K562 (cell line): Measurements from ENCODE around the gene LRRC27. TPM values are rescaled to one million over a fixed set of nuclear protein-coding genes. Genes with fewer than 3 reads are reported as not detected.

ENCODE experiments used
- ATAC-seq: fragments of 200-7000 bp; cut with Tn5 transposase; 3 replicates; pipeline ENCODE4 v1.9.1; 2020; ENCODE audit warnings: moderate library complexity
- BruUV-seq: library from RNA; stranded (reverse); fragments of 400-500 nt; replicated peaks from 2 replicates; lab custom pipeline; 2021; lab: Mats Ljungman, UMichigan
- CTCF ChIA-PET: fragments of 300-600 bp; formaldehyde crosslinking; extraction: SDS; loops from one replicate; lab custom pipeline; 2021; ENCODE audit warnings: low intra/inter-chr PET ratio; lab: Yijun Ruan, JAX
- POLR2A ChIA-PET: fragments of 300-600, 350-650 bp; sonication (Branson Sonifier 250); formaldehyde crosslinking; extraction: SDS; loops from one replicate; lab custom pipeline; 2021; ENCODE audit warnings: antibody characterized with exemption, inconsistent platforms; lab: Yijun Ruan, JAX
- DNase-seq, 4 experiments: peaks; one replicate each; pipeline versions ENCODE4 v3.0.0 to v3.0.0-alpha.2; 2011 to 2018; ENCODE audit warnings: low spot score in 3 of 4, mixed read lengths in 3 of 4; ENCODE audit errors: extremely low read depth in 1 of 4
- FAIRE-seq: peaks from 2 replicates; lab custom pipeline; 2011; peaks lifted over from hg19 to GRCh38; lab: Jason Lieb, UNC
- H2AFZ ChIP-seq: 2 replicates; pipeline ENCODE4 v1.6.0; 2011; ENCODE audit warnings: low read depth, low read length, control low read depth, inconsistent platforms
- H3K27ac ChIP-seq: fragments of 200-600 bp; 3 replicates; pipeline ENCODE4 v1.8.0; 2011; ENCODE audit warnings: low read depth, mild to moderate bottlenecking, control low read depth, inconsistent platforms, low read length, moderate library complexity, mixed read lengths; ENCODE audit errors: extremely low read depth
- H3K27me3 ChIP-seq, 2 experiments: fragments of 300-600 bp in 1 of 2; 2 replicates in 1 of 2; 3 replicates in 1 of 2; pipeline versions ENCODE4 v1.6.0 to v1.8.0; 2011; ENCODE audit warnings: inconsistent platforms in 2 of 2, low read length in 2 of 2, mild to moderate bottlenecking in 1 of 2, mixed read lengths in 1 of 2, moderate library complexity in 1 of 2; ENCODE audit not compliant: control insufficient read depth in 2 of 2, insufficient read depth in 2 of 2
- H3K36me3 ChIP-seq: fragments of 300-600 bp; 3 replicates; pipeline ENCODE4 v1.8.0; 2011; ENCODE audit warnings: mild to moderate bottlenecking, low read length, inconsistent platforms; ENCODE audit not compliant: control insufficient read depth, insufficient read depth
- H3K4me1 ChIP-seq, 2 experiments: fragments of 200-600 bp in 1 of 2; replicated peaks in 1 of 2; 2 replicates in 1 of 2; 3 replicates in 1 of 2; pipeline versions ENCODE4 v1.5.1 to v1.8.0; 2011; ENCODE audit warnings: inconsistent platforms in 2 of 2, low read length in 2 of 2, mild to moderate bottlenecking in 1 of 2, mixed read lengths in 1 of 2, moderate library complexity in 1 of 2; ENCODE audit not compliant: control insufficient read depth in 2 of 2, insufficient read depth in 2 of 2
- H3K4me2 ChIP-seq: 2 replicates; pipeline ENCODE4 v1.6.1; 2011; ENCODE audit warnings: low read length, control low read depth, inconsistent platforms, mixed read lengths; ENCODE audit not compliant: insufficient read depth
- H3K4me3 ChIP-seq: fragments of 200-600 bp; sonication (generic), shearing (Covaris generic); 2 replicates; pipeline ENCODE4 v1.5.1; 2016; ENCODE audit warnings: control low read depth, inconsistent platforms
- H3K79me2 ChIP-seq: fragments of 200-600 bp; 3 replicates; pipeline ENCODE4 v1.8.0; 2011; ENCODE audit warnings: low read length, inconsistent platforms; ENCODE audit not compliant: control insufficient read depth, insufficient read depth
- H3K9ac ChIP-seq, 2 experiments: 2 replicates each; pipeline versions ENCODE4 v1.6.0 to v1.6.1; 2011; ENCODE audit warnings: low read depth in 2 of 2, low read length in 2 of 2, control low read depth in 1 of 2, inconsistent platforms in 1 of 2, mild to moderate bottlenecking in 1 of 2, mixed read lengths in 1 of 2; ENCODE audit not compliant: insufficient read depth in 1 of 2
- H3K9me1 ChIP-seq: one replicate; pipeline ENCODE4 v1.6.0; 2011; ENCODE audit warnings: inconsistent platforms, mild to moderate bottlenecking, low read length, moderate library complexity; ENCODE audit not compliant: control insufficient read depth, insufficient read depth
- H3K9me3 ChIP-seq: replicated peaks from 2 replicates; pipeline ENCODE4 v1.5.1; 2011; ENCODE audit warnings: low read depth, low read length, inconsistent platforms; ENCODE audit not compliant: control insufficient read depth, insufficient read depth
- H4K20me1 ChIP-seq: replicated peaks from 2 replicates; pipeline ENCODE4 v1.6.1; 2011; ENCODE audit warnings: low read length, inconsistent platforms, mixed read lengths; ENCODE audit not compliant: control insufficient read depth, insufficient read depth
- C11orf30 ChIP-seq: fragments of 450-650 bp; IDR thresholded peaks from 2 replicates; pipeline ENCODE4 v1.6.1; 2016; ENCODE audit warnings: low read depth, mild to moderate bottlenecking
- RAD21 ChIP-seq, 2 experiments: fragments of 250-450 bp in 1 of 2; fragments of 450-650 bp in 1 of 2; sonication (Bioruptor Pico) in 1 of 2; formaldehyde crosslinking in 1 of 2; IDR thresholded peaks in 1 of 2; conservative IDR thresholded peaks in 1 of 2; 2 replicates each; pipeline versions ENCODE4 v1.4.0 to v1.8.0; 2020 to 2022; ENCODE audit warnings: mild to moderate bottlenecking in 2 of 2, moderate library complexity in 1 of 2
- SIN3B ChIP-seq: fragments of 450-650 bp; IDR thresholded peaks from 2 replicates; pipeline ENCODE4 v1.6.1; 2017; ENCODE audit warnings: low read depth, mild to moderate bottlenecking, moderate library complexity
- SRSF7 ChIP-seq: fragments of 200-400 bp; formaldehyde crosslinking; optimal IDR thresholded peaks from 2 replicates; pipeline ENCODE3; 2017; ENCODE audit warnings: mild to moderate bottlenecking, low read depth, low read length
- TBP ChIP-seq: optimal IDR thresholded peaks from 2 replicates; pipeline ENCODE3; 2011; ENCODE audit warnings: low read depth, low read length, improper control_type of control experiment
- TCF7 ChIP-seq: sonication (generic); IDR thresholded peaks from 2 replicates; pipeline ENCODE4 v1.6.1; 2016; ENCODE audit warnings: antibody characterized with exemption, borderline replicate concordance
- ZC3H4 ChIP-seq: sonication (generic); formaldehyde crosslinking; IDR thresholded peaks from 2 replicates; pipeline ENCODE4 v1.9.0; 2021; ENCODE audit warnings: missing genetic modification reagents, borderline replicate concordance
- ZKSCAN3 ChIP-seq: fragments of 250-450 bp; sonication (Bioruptor Pico); IDR thresholded peaks from 2 replicates; pipeline ENCODE4 v1.4.0; 2020
- ZNF134 ChIP-seq: fragments of 250-450 bp; sonication (Bioruptor Pico); conservative IDR thresholded peaks from 2 replicates; pipeline ENCODE4 v1.4.0; 2020
- ZNF507 ChIP-seq: conservative IDR thresholded peaks from 2 replicates; pipeline ENCODE4 v1.6.1; 2017; ENCODE audit warnings: missing genetic modification characterization, missing compliant biosample characterization
- WGBS: fragments of 100-300 bp; shearing (Covaris generic); methylation state at CpG from one replicate; pipeline ENCODE4 v1.1.6; 2016; ENCODE audit warnings: low coverage, mixed read lengths; ENCODE audit not compliant: insufficient coverage; ENCODE audit errors: missing lambda C conversion rate; 5-methylcytosine and 5-hydroxymethylcytosine counted together
- in situ Hi-C: fragments of 300-500 bp; cut with MboI; formaldehyde crosslinking; loops from 4 replicates; pipeline ENCODE4 v1.15.0; 2018; ENCODE audit warnings: inconsistent platforms, mixed read lengths
- intact Hi-C: fragments of 100-400 bp; cut with micrococcal nuclease; formaldehyde crosslinking; loops from 2 replicates; pipeline ENCODE4 v1.14.2; 2022
- polyA plus RNA-seq, 8 experiments: library from polyadenylated mRNA; depleted of rRNA in 4 of 8; stranded (reverse) in 5 of 8; unstranded in 3 of 8; fragments of >200 nt; fragmentation: Nextera tagmentation in 2 of 8; fragmentation: Illumina TruSeq in 1 of 8; extraction: Ambion mirVana in 2 of 8; extraction: Trizol in 1 of 8; gene quantifications; 2 replicates each; pipeline versions ENCODE4 v1.2.1 to v1.2.3, GENCODE V29; 2011 to 2014; ENCODE audit warnings: inconsistent platforms in 1 of 8, missing spikeins in 1 of 8
- total RNA-seq, 7 experiments: library from RNA; depleted of rRNA in 6 of 7; stranded (reverse); fragments of >200 nt in 6 of 7; fragmentation: Illumina TruSeq in 2 of 7; extraction: Trizol in 2 of 7; gene quantifications; 2 replicates each; pipeline versions ENCODE4 v1.2.1 to v1.2.3, GENCODE V29; 2011 to 2021; ENCODE audit warnings: low replicate concordance in 1 of 7
- TF ChIP-seq, protein P1 (sequence below): sonication (generic); formaldehyde crosslinking; IDR thresholded peaks from 2 replicates; pipeline ENCODE4 v1.4.0; 2020; ENCODE audit warnings: mild to moderate bottlenecking, missing genetic modification reagents
- TF ChIP-seq, protein P2 (sequence below): fragments of 450-650 bp; formaldehyde crosslinking; IDR thresholded peaks from 2 replicates; pipeline ENCODE4 v1.4.0; 2020; ENCODE audit warnings: mild to moderate bottlenecking, moderate library complexity
- TF ChIP-seq, protein P3 (sequence below): IDR thresholded peaks from 3 replicates; pipeline ENCODE4 v1.6.1; 2011; ENCODE audit warnings: borderline replicate concordance, mild to moderate bottlenecking; ENCODE audit not compliant: insufficient read length, insufficient read depth
- TF ChIP-seq, protein P4 (sequence below): fragments of 450-650 bp; formaldehyde crosslinking; IDR thresholded peaks from 2 replicates; pipeline ENCODE4 v1.4.0; 2022; ENCODE audit warnings: missing genetic modification characterization
- TF ChIP-seq, protein P5 (sequence below): sonication (generic); formaldehyde crosslinking; IDR thresholded peaks from 2 replicates; pipeline ENCODE4 v1.8.1; 2023; ENCODE audit warnings: mild to moderate bottlenecking, missing genetic modification reagents, moderate library complexity

LRRC27 gene
- total and polyA plus RNA-seq, 9 of the 15 experiments (the other 6 are each of a cell fraction or from before 2014, with no cell fraction given): 0.10 to 2.7 (median 1.4) TPM

DNA sequence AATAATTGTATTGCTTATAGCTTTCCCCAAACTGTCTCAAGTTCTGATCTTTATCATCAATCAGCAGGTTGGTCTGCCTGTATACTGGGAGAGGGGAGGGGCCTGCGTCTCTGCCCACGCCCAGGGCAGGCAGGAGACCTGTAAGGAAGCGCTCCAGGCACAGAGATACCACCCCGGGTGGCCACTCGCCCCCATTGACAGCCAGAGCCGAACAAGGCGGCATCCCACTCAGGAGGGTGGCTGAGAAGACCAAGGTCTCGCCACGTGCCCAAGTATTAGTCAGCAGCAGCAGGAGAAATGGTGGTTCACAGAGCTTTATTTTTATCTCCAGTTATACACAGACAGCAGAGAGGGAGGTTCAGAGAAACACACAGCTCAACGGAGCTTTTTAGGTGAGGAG, 31.4 kb upstream of the LRRC27 start:
- H3K4me1 ChIP-seq: peaks cover 0 to 20% of the 10 kb centered on the region in 2 experiments; a peak in 2 of 5 replicates
- CTCF ChIA-PET: no interaction called here
- no peaks in the 10 kb centered on the region for H3K36me3 ChIP-seq
- 3% methylated on average over 10 of the region's 10 CpGs for WGBS
- no peak overlapping the region for H3K27ac ChIP-seq
- FAIRE-seq: no peak
- no peak overlapping the region for H3K4me2 ChIP-seq
- no peak overlapping the region for H3K4me3 ChIP-seq
- intact Hi-C loops (no loop called here), in situ Hi-C loops (no loop called here)
- DNase-seq: peak in 2 of 4 experiments; percentile 21 to 29
- H3K9ac ChIP-seq: no peak overlapping the region
- H3K27me3 ChIP-seq: peaks cover 41 to 89% of the 10 kb centered on the region in 2 experiments
- no peak for ATAC-seq
- no peak for TF ChIP-seq ZC3H4 (CRISPR knock-in tag)
- TF ChIP-seq ZNF507 (tag): no peak
- TF ChIP-seq, protein P1, sequence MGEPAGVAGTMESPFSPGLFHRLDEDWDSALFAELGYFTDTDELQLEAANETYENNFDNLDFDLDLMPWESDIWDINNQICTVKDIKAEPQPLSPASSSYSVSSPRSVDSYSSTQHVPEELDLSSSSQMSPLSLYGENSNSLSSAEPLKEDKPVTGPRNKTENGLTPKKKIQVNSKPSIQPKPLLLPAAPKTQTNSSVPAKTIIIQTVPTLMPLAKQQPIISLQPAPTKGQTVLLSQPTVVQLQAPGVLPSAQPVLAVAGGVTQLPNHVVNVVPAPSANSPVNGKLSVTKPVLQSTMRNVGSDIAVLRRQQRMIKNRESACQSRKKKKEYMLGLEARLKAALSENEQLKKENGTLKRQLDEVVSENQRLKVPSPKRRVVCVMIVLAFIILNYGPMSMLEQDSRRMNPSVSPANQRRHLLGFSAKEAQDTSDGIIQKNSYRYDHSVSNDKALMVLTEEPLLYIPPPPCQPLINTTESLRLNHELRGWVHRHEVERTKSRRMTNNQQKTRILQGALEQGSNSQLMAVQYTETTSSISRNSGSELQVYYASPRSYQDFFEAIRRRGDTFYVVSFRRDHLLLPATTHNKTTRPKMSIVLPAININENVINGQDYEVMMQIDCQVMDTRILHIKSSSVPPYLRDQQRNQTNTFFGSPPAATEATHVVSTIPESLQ (CRISPR knock-in tag): no peak
- no peak for TF ChIP-seq SIN3B
- TF ChIP-seq, protein P2, sequence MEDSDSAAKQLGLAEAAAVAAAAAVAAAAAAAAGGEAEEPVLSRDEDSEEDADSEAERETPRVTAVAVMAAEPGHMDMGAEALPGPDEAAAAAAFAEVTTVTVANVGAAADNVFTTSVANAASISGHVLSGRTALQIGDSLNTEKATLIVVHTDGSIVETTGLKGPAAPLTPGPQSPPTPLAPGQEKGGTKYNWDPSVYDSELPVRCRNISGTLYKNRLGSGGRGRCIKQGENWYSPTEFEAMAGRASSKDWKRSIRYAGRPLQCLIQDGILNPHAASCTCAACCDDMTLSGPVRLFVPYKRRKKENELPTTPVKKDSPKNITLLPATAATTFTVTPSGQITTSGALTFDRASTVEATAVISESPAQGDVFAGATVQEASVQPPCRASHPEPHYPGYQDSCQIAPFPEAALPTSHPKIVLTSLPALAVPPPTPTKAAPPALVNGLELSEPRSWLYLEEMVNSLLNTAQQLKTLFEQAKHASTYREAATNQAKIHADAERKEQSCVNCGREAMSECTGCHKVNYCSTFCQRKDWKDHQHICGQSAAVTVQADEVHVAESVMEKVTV (CRISPR knock-in tag): no peak
- TF ChIP-seq TCF7: no peak
- TF ChIP-seq, protein P3, sequence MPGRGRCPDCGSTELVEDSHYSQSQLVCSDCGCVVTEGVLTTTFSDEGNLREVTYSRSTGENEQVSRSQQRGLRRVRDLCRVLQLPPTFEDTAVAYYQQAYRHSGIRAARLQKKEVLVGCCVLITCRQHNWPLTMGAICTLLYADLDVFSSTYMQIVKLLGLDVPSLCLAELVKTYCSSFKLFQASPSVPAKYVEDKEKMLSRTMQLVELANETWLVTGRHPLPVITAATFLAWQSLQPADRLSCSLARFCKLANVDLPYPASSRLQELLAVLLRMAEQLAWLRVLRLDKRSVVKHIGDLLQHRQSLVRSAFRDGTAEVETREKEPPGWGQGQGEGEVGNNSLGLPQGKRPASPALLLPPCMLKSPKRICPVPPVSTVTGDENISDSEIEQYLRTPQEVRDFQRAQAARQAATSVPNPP: no peak
- no peak for TF ChIP-seq TBP
- no peak for TF ChIP-seq ZKSCAN3
- TF ChIP-seq, protein P4, sequence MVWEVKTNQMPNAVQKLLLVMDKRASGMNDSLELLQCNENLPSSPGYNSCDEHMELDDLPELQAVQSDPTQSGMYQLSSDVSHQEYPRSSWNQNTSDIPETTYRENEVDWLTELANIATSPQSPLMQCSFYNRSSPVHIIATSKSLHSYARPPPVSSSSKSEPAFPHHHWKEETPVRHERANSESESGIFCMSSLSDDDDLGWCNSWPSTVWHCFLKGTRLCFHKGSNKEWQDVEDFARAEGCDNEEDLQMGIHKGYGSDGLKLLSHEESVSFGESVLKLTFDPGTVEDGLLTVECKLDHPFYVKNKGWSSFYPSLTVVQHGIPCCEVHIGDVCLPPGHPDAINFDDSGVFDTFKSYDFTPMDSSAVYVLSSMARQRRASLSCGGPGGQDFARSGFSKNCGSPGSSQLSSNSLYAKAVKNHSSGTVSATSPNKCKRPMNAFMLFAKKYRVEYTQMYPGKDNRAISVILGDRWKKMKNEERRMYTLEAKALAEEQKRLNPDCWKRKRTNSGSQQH (CRISPR knock-in tag): no peak
- TF ChIP-seq, protein P5, sequence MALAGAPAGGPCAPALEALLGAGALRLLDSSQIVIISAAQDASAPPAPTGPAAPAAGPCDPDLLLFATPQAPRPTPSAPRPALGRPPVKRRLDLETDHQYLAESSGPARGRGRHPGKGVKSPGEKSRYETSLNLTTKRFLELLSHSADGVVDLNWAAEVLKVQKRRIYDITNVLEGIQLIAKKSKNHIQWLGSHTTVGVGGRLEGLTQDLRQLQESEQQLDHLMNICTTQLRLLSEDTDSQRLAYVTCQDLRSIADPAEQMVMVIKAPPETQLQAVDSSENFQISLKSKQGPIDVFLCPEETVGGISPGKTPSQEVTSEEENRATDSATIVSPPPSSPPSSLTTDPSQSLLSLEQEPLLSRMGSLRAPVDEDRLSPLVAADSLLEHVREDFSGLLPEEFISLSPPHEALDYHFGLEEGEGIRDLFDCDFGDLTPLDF (CRISPR knock-in tag): no peak
- TF ChIP-seq C11orf30: no peak
- no peak for TF ChIP-seq RAD21 (CRISPR knock-in tag; conservative IDR thresholded peaks at IDR 0.05 in 1 of 2, IDR thresholded peaks at IDR 0.05 in 1 of 2)
- TF ChIP-seq ZNF134 (CRISPR knock-in tag): no peak
- TF ChIP-seq SRSF7: no peak
- no peaks in the 10 kb centered on the region for H3K9me3 ChIP-seq
- POLR2A ChIA-PET: interaction anchor here (0.6 kb wide), 1 partner anchor 40 kb away, joined by 4 read pairs; no protein-coding TSS in a partner anchor
- no peaks in the 10 kb centered on the region for H3K79me2 ChIP-seq
- no peak overlapping the region for H2AFZ ChIP-seq
- BruUV-seq: no TSS peak
- H4K20me1 ChIP-seq: no peaks in the 10 kb centered on the region; the same call in 1 of the 2 replicates
- H3K9me1 ChIP-seq: peaks cover 2% of the 10 kb centered on the region
